Measurements from ENCODE around the gene TMEM223. TPM values are rescaled to one million over a fixed set of nuclear protein-coding genes. Genes with fewer than 3 reads are reported as not detected.
"Not testable (repeated sequence)": the region's sequence is repeated elsewhere in the genome, so short reads cannot be mapped to it uniquely, and the experiment has no call there.

Gene TMEM223
- total RNA-seq, 1 donor from 2014 or later = 19.6 TPM

DNA sequence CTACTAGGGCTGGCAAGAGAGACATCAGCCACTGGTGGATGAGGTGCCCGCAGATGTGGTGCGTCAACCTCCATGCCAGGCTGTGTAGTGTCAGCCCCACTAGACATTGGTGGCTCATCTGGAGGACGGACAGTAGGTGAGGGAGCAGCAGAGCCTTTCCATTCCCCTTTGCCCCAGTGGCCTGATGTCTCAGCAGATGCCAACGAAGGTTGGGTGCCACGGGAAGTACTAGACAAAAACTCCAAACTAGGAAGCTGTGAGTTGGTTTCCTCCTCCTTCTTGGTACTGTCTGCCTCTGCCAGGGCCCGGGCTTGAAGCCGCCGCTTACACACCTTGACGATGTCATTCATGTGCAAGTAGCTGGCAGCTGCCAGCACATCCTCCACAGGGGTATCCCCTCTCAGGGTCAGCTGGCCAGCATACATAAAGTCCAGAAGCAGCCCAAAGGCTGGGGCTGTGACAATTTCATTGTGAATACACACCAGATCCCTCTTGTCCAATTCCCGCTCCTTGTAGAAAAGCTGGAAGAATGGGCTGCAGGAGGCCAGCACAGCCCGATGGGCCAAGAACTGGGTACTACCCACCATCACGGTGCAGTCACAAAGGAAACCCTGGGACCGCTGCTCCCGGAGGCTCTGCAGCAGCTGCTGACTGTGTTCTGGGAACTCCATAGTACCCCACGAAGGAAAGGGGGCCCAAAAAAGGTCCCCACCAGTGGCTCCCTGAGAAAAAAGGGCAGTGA is 38.6 kb downstream of the TMEM223 start:
- Histone ChIP-seq H3K27ac (peak overlapping the region; percentile 89), H3K27me3 (no peaks in the 10 kb centered on the region), H3K4me3 (peak overlapping the region; percentile 57 to 72), H3K36me3 (peaks cover 0 to 11% of the 10 kb centered on the region in 2 donors), H3K4me1 (peaks cover 19% of the 10 kb centered on the region), H3K9me3 (no peaks in the 10 kb centered on the region)
- DNase-seq (ENCODE audit: extremely low spot score in 2 of 2) = no peak
- no peak for TF ChIP-seq POLR2A (IDR thresholded peaks at IDR 0.05)
- TF ChIP-seq POLR2AphosphoS5 (IDR thresholded peaks at IDR 0.05; ENCODE audit: insufficient read depth in 1 of 2, low read depth in 1 of 2) = no peak
- TF ChIP-seq CTCF (IDR thresholded peaks at IDR 0.05) = no peak
- intact Hi-C loops (cut with DNase I) = no loop called here

GRCh38 chr11:62752177-62752785 is 39.5 kb downstream of the TMEM223 start:
- TF ChIP-seq CTCF (IDR thresholded peaks at IDR 0.05) = no peak
- no peak for TF ChIP-seq POLR2AphosphoS5 (IDR thresholded peaks at IDR 0.05; ENCODE audit: insufficient read depth in 1 of 2, low read depth in 1 of 2)
- TF ChIP-seq POLR2A (IDR thresholded peaks at IDR 0.05) = no peak
- Histone ChIP-seq H3K9me3 (no peaks in the 10 kb centered on the region), H3K27me3 (no peaks in the 10 kb centered on the region), H3K4me3 (no peak overlapping the region), H3K36me3 (peaks cover 0 to 11% of the 10 kb centered on the region in 2 donors), H3K4me1 (peaks cover 19% of the 10 kb centered on the region), H3K27ac (no peak overlapping the region)
- DNase-seq (ENCODE audit: extremely low spot score in 2 of 2) = no peak
- intact Hi-C loops (cut with DNase I) = no loop called here

DNA sequence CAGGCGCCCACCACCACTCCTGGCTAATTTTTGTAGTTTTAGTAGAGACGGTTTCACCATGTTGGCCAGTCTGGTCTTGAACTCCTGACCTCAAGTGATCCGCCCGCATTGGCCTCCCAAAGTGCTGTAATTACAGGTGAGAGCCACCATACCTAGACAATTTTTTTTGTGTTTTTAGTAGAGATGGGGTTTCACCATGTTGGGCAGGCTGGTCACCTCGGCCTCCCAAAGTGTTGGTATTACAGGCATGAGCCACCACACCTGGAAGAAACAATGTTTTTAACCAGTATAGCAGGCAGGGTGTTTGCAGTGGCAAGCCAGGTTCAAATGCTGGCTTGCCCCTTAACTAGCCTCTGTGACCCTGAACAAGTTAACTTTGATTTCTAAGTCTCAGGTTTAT is 41.9 kb downstream of the TMEM223 start:
- H3K4me3 ChIP-seq; H3K9me3 ChIP-seq; DNase-seq (ENCODE audit: extremely low spot score in 2 of 2); H3K27ac ChIP-seq; intact Hi-C loops (cut with DNase I); H3K27me3 ChIP-seq: not testable (repeated sequence)
- peaks cover 0 to 11% of the 10 kb centered on the region in 2 donors for H3K36me3 ChIP-seq
- H3K4me1 ChIP-seq = peaks cover 19% of the 10 kb centered on the region

DNA sequence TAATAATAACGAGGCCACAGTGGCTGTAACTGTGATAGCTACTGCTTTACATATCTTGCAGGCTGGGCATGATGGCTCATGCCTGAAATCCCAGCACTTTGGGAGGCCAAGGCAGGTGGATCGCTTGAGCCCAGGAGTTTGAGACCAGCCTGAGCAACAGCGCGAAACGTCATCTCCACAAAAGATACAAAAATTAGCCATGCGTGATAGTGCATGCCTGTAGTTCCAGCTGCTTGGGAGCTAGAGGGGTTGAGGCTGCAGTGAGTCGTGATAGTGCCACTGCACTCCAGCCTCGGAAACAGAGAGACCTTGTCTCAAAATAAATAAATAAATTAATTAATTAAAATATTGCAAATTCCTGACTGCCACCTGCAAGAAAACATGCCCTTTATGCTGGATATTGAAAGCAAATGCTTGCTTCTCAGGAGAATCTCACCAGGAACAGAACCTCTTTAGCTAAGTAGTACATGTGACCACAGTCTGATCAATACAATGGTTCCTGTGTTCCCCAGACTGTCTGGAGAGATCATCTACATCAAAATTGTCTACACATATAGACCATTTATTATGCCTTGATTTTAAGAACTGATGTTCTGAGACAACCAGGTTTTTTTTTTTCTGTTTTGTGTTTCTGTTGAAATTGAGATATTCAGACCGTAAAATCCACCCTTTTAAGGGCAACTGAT is 44.2 kb downstream of the TMEM223 start:
- intact Hi-C loops (cut with DNase I) = no loop called here
- TF ChIP-seq CTCF (IDR thresholded peaks at IDR 0.05) (no peak), POLR2AphosphoS5 (IDR thresholded peaks at IDR 0.05; ENCODE audit: insufficient read depth in 1 of 2, low read depth in 1 of 2) (no peak), POLR2A (IDR thresholded peaks at IDR 0.05) (no peak)

More for the DNA sequence above, 44.2 kb downstream of the TMEM223 start:
- Histone ChIP-seq H3K4me3 (no peak overlapping the region), H3K9me3 (no peaks in the 10 kb centered on the region), H3K4me1 (peaks cover 3% of the 10 kb centered on the region), H3K36me3 (peaks cover 0 to 8% of the 10 kb centered on the region in 2 donors), H3K27ac (no peak overlapping the region), H3K27me3 (no peaks in the 10 kb centered on the region)
- DNase-seq (ENCODE audit: extremely low spot score in 2 of 2) = no peak

Small RNA genes lying within 50 kb of the gene (microRNA-seq; reads per million reads assigned to microRNA genes)
- gene MIR6514 (ENCODE audit: borderline number of aligned reads, borderline replicate concordance) = not detected
- gene MIR6748 (ENCODE audit: borderline number of aligned reads, borderline replicate concordance) = not detected

Small RNA genes lying within 50 kb of the gene (small RNA-seq; reads per million reads assigned to genes)
- gene MIR6514 = not detected
- not detected for gene RNU6-118P

Other genes with a start within 250 kb of the TMEM223 start
- 828 TPM for gene AHNAK, start 245.2 kb downstream of the TMEM223 start, total RNA-seq
- gene EEF1G, start 218.1 kb downstream of the TMEM223 start, total RNA-seq = 1,183 TPM
- gene TUT1, start 200.5 kb downstream of the TMEM223 start, total RNA-seq = 12.0 TPM
- gene MTA2, start 190.1 kb downstream of the TMEM223 start, total RNA-seq = 96.3 TPM
- gene EML3, start 179.2 kb downstream of the TMEM223 start, total RNA-seq = 69.0 TPM
- gene ROM1, start 178.7 kb downstream of the TMEM223 start, total RNA-seq = 6.1 TPM
- gene B3GAT3, start 170.0 kb downstream of the TMEM223 start, total RNA-seq = 41.7 TPM
- gene GANAB, start 145.4 kb downstream of the TMEM223 start, total RNA-seq = 129 TPM
- 16.2 TPM for gene INTS5, start 138.7 kb downstream of the TMEM223 start, total RNA-seq
- 44.2 TPM for gene C11orf98, start 126.8 kb downstream of the TMEM223 start, total RNA-seq
- 28.7 TPM for gene CSKMT, start 126.7 kb downstream of the TMEM223 start, total RNA-seq
- gene UQCC3, start 120.3 kb downstream of the TMEM223 start, total RNA-seq = 6.9 TPM
- gene LBHD1, start 119.7 kb downstream of the TMEM223 start, total RNA-seq = 6.9 TPM
- gene UBXN1, start 112.9 kb downstream of the TMEM223 start, total RNA-seq = 216 TPM
- gene LRRN4CL, start 102.5 kb downstream of the TMEM223 start, total RNA-seq = 45.2 TPM
- gene BSCL2, start 84.6 kb downstream of the TMEM223 start, total RNA-seq = 74.9 TPM
- gene GNG3, start 84.3 kb downstream of the TMEM223 start, total RNA-seq = 2.5 TPM
- gene HNRNPUL2, start 64.5 kb downstream of the TMEM223 start, total RNA-seq = 30.7 TPM
- 18.7 TPM for gene TTC9C, start 63.5 kb downstream of the TMEM223 start, total RNA-seq
- gene ZBTB3, start 37.8 kb downstream of the TMEM223 start, total RNA-seq = 6.1 TPM
- gene POLR2G, start 30.4 kb downstream of the TMEM223 start, total RNA-seq = 52.8 TPM
- gene TAF6L, start 20.6 kb downstream of the TMEM223 start, total RNA-seq = 24.8 TPM
- 61.9 TPM for gene TMEM179B, start 4.6 kb downstream of the TMEM223 start, total RNA-seq
- gene NXF1, start 13.4 kb upstream of the TMEM223 start, total RNA-seq = 64.1 TPM
- 35.6 TPM for gene STX5, start 40.0 kb upstream of the TMEM223 start, total RNA-seq
- gene TEX54, start 40.8 kb upstream of the TMEM223 start, total RNA-seq = not detected
- gene WDR74, start 47.6 kb upstream of the TMEM223 start, total RNA-seq = 51.8 TPM
- gene SLC3A2, start 88.9 kb upstream of the TMEM223 start, total RNA-seq = 169 TPM
- gene CHRM1, start 129.4 kb upstream of the TMEM223 start, total RNA-seq = not detected
- gene SLC22A6, start 193.0 kb upstream of the TMEM223 start, total RNA-seq = not detected
- gene SLC22A8, start 223.8 kb upstream of the TMEM223 start, total RNA-seq = not detected

Data from vagina (tissue), 2 donors.